Activated CD4-positive, alpha-beta T cell treated with anti-CD3 and anti-CD28 coated beads, Interleukin-2, amount 10 ng/mL, durations not matched to agents 7 days and 5 days (primary cell): Measurements from ENCODE around the gene COMP. TPM values are rescaled to one million over a fixed set of nuclear protein-coding genes. Genes with fewer than 3 reads are reported as not detected.

Experiments used
- CTCF ChIA-PET: fragments of 350-600 bp; sonication (Branson Sonifier 250); formaldehyde crosslinking; loops from one replicate; lab custom pipeline; 2021; ENCODE audit warnings: antibody characterized with exemption; lab: Charles Lee
- POLR2A ChIA-PET: fragments of 350-600 bp; sonication (Branson Sonifier 250); formaldehyde crosslinking; loops from one replicate; lab custom pipeline; 2021; ENCODE audit warnings: antibody characterized with exemption; lab: Charles Lee
- DNase-seq: peaks from one replicate; pipeline ENCODE4 v3.0.0-alpha.2; 2020
- H3K27ac Mint-ChIP-seq: one replicate; pipeline ENCODE4 v1.8.0; 2021; ENCODE audit warnings: mild to moderate bottlenecking, moderate library complexity, mixed read lengths
- H3K27me3 Mint-ChIP-seq: one replicate; pipeline ENCODE4 v1.8.0; 2021; ENCODE audit warnings: mixed read lengths
- H3K36me3 Mint-ChIP-seq: one replicate; pipeline ENCODE4 v1.8.0; 2021; ENCODE audit warnings: low read depth, mixed read lengths
- H3K4me1 Mint-ChIP-seq: one replicate; pipeline ENCODE4 v1.8.0; 2021; ENCODE audit warnings: mixed read lengths
- H3K4me3 Mint-ChIP-seq: one replicate; pipeline ENCODE4 v1.8.0; 2021; ENCODE audit warnings: mild to moderate bottlenecking, moderate library complexity, mixed read lengths
- H3K9me3 Mint-ChIP-seq: one replicate; pipeline ENCODE4 v1.8.0; 2021; ENCODE audit warnings: mixed read lengths
- total RNA-seq, 2 experiments: library from RNA; stranded (reverse); gene quantifications; one replicate each; pipeline ENCODE4 v1.2.3, GENCODE V29; 2021

Gene COMP
- total RNA-seq, 2 experiments from 2014 or later: not detected

GRCh38 chr19:18756896-18757295 is 34.2 kb downstream of the COMP start:
- no peaks in the 10 kb centered on the region for H3K27me3 Mint-ChIP-seq
- POLR2A ChIA-PET: no interaction called here
- no peak overlapping the region for H3K27ac Mint-ChIP-seq
- H3K4me1 Mint-ChIP-seq: no peaks in the 10 kb centered on the region
- no peak for DNase-seq
- H3K36me3 Mint-ChIP-seq: peaks cover 2% of the 10 kb centered on the region
- H3K9me3 Mint-ChIP-seq: no peaks in the 10 kb centered on the region
- CTCF ChIA-PET: no interaction called here
- no peak overlapping the region for H3K4me3 Mint-ChIP-seq

- DNase-seq: no peak
- ChIA-PET POLR2A (interaction anchor here (0.6 kb wide), 1 partner anchor 9 kb away, joined by 4 read pairs; no protein-coding TSS in a partner anchor), CTCF (interaction anchor here (0.7 kb wide), 1 partner anchor 10 kb away, joined by 3 read pairs; no protein-coding TSS in a partner anchor)
- Mint-ChIP-seq H3K4me1 (no peaks in the 10 kb centered on the region), H3K27me3 (no peaks in the 10 kb centered on the region), H3K27ac (no peak overlapping the region), H3K4me3 (no peak overlapping the region), H3K36me3 (peaks cover 2% of the 10 kb centered on the region), H3K9me3 (no peaks in the 10 kb centered on the region)
Measured at GRCh38 chr19:18754501-18754900, 36.6 kb downstream of the COMP start.

- peaks cover 2% of the 10 kb centered on the region for H3K36me3 Mint-ChIP-seq
- no peak overlapping the region for H3K4me3 Mint-ChIP-seq
- no peak overlapping the region for H3K27ac Mint-ChIP-seq
- no peak for DNase-seq
- CTCF ChIA-PET: no interaction called here
- H3K9me3 Mint-ChIP-seq: no peaks in the 10 kb centered on the region
- H3K27me3 Mint-ChIP-seq: no peaks in the 10 kb centered on the region
- POLR2A ChIA-PET: no interaction called here
- H3K4me1 Mint-ChIP-seq: no peaks in the 10 kb centered on the region
Measured at GRCh38 chr19:18751571-18751970, 39.5 kb downstream of the COMP start.

GRCh38 chr19:18750295-18750970 is 40.7 kb downstream of the COMP start:
- H3K36me3 Mint-ChIP-seq: peaks cover 2% of the 10 kb centered on the region
- H3K4me1 Mint-ChIP-seq: no peaks in the 10 kb centered on the region
- H3K27ac Mint-ChIP-seq: no peak overlapping the region
- CTCF ChIA-PET: interaction anchor here (0.6 kb wide), 1 partner anchor 186 kb away, joined by 6 read pairs; no protein-coding TSS in a partner anchor
- no peaks in the 10 kb centered on the region for H3K9me3 Mint-ChIP-seq
- POLR2A ChIA-PET: no interaction called here
- no peak for DNase-seq
- no peak overlapping the region for H3K4me3 Mint-ChIP-seq
- H3K27me3 Mint-ChIP-seq: no peaks in the 10 kb centered on the region

- Mint-ChIP-seq H3K27me3 (no peaks in the 10 kb centered on the region), H3K9me3 (no peaks in the 10 kb centered on the region), H3K27ac (no peak overlapping the region), H3K36me3 (peaks cover 2% of the 10 kb centered on the region), H3K4me1 (no peaks in the 10 kb centered on the region), H3K4me3 (no peak overlapping the region)
- ChIA-PET CTCF (interaction anchor here (0.7 to 0.8 kb wide), 2 partner anchors 119 to 481 kb away, joined by 3 read pairs; no protein-coding TSS in a partner anchor), POLR2A (no interaction called here)
- DNase-seq: no peak
Measured at GRCh38 chr19:18749362-18750231, 41.5 kb downstream of the COMP start.

- H3K27me3 Mint-ChIP-seq: no peaks in the 10 kb centered on the region
- no peak overlapping the region for H3K4me3 Mint-ChIP-seq
- no peak for DNase-seq
- no peaks in the 10 kb centered on the region for H3K36me3 Mint-ChIP-seq
- no peaks in the 10 kb centered on the region for H3K9me3 Mint-ChIP-seq
- ChIA-PET POLR2A (no interaction called here), CTCF (interaction anchor here (0.5 kb wide), 1 partner anchor 360 kb away, joined by 3 read pairs; no protein-coding TSS in a partner anchor)
- no peaks in the 10 kb centered on the region for H3K4me1 Mint-ChIP-seq
- no peak overlapping the region for H3K27ac Mint-ChIP-seq
Measured at GRCh38 chr19:18746401-18747325, 44.4 kb downstream of the COMP start.

- Mint-ChIP-seq H3K4me3 (no peak overlapping the region), H3K27me3 (no peaks in the 10 kb centered on the region), H3K9me3 (no peaks in the 10 kb centered on the region)
Measured at GRCh38 chr19:18745931-18746330, 45.2 kb downstream of the COMP start.

GRCh38 chr19:18745012-18745735 is 45.9 kb downstream of the COMP start:
- DNase-seq: no peak
- CTCF ChIA-PET: no interaction called here
- H3K27ac Mint-ChIP-seq: no peak overlapping the region
- POLR2A ChIA-PET: interaction anchor here (0.6 kb wide), 1 partner anchor 9 kb away, joined by 4 read pairs; no protein-coding TSS in a partner anchor
- no peaks in the 10 kb centered on the region for H3K36me3 Mint-ChIP-seq
- H3K27me3 Mint-ChIP-seq: no peaks in the 10 kb centered on the region
- H3K9me3 Mint-ChIP-seq: no peaks in the 10 kb centered on the region
- H3K4me1 Mint-ChIP-seq: no peaks in the 10 kb centered on the region
- no peak overlapping the region for H3K4me3 Mint-ChIP-seq

More at GRCh38 chr19:18745931-18746330, 45.2 kb downstream of the COMP start:
- ChIA-PET CTCF (no interaction called here), POLR2A (interaction anchor here (0.6 kb wide), 1 partner anchor 9 kb away, joined by 4 read pairs; no protein-coding TSS in a partner anchor)
- no peak for DNase-seq
- Mint-ChIP-seq H3K4me1 (no peaks in the 10 kb centered on the region), H3K36me3 (no peaks in the 10 kb centered on the region), H3K27ac (no peak overlapping the region)

GRCh38 chr19:18743784-18744418 is 47.2 kb downstream of the COMP start:
- no peak for DNase-seq
- Mint-ChIP-seq H3K9me3 (no peaks in the 10 kb centered on the region), H3K4me1 (no peaks in the 10 kb centered on the region), H3K4me3 (no peak overlapping the region), H3K27me3 (no peaks in the 10 kb centered on the region), H3K27ac (no peak overlapping the region), H3K36me3 (no peaks in the 10 kb centered on the region)
- CTCF ChIA-PET: no interaction called here
- POLR2A ChIA-PET: no interaction called here

- H3K9me3 Mint-ChIP-seq: no peaks in the 10 kb centered on the region
- no peak overlapping the region for H3K4me3 Mint-ChIP-seq
- no peak overlapping the region for H3K27ac Mint-ChIP-seq
- DNase-seq: no peak
- H3K27me3 Mint-ChIP-seq: no peaks in the 10 kb centered on the region
- CTCF ChIA-PET: interaction anchor here (1.3 kb wide), 1 partner anchor 18 kb away, joined by 3 read pairs; no protein-coding TSS in a partner anchor
- no peaks in the 10 kb centered on the region for H3K36me3 Mint-ChIP-seq
- POLR2A ChIA-PET: no interaction called here
- H3K4me1 Mint-ChIP-seq: no peaks in the 10 kb centered on the region
Measured at GRCh38 chr19:18742838-18743783, 48.0 kb downstream of the COMP start.
